ENCODE results near the gene HSD17B4. TPM values are rescaled to one million over a fixed set of nuclear protein-coding genes. Genes with fewer than 3 reads are reported as not detected.

HSD17B4 gene
- total and polyA plus RNA-seq, 9 of the 15 experiments (the other 6 are each of a cell fraction or from before 2014, with no cell fraction given), result 50.6 to 187 (median 94.6) TPM

GRCh38 chr5:119483155-119483554, 30.9 kb downstream of the HSD17B4 start:
- BruUV-seq (replicated peaks), result no TSS peak
- no peaks in the 10 kb centered on the region for H3K9me1 ChIP-seq (ENCODE audit: control insufficient read depth, insufficient read depth, low read length)
- H4K20me1 ChIP-seq (replicated peaks; ENCODE audit: control insufficient read depth, insufficient read depth, low read length), result no peaks in the 10 kb centered on the region
- intact Hi-C loops (cut with micrococcal nuclease) (no loop called here), in situ Hi-C loops (cut with MboI) (no loop called here)
- no peak overlapping the region for H3K9ac ChIP-seq (ENCODE audit: insufficient read depth in 1 of 2, low read depth in 2 of 2, low read length in 2 of 2)
- 21% methylated on average over 1 of the region's 1 CpG for WGBS (ENCODE audit: insufficient coverage, low coverage, missing lambda C conversion rate)
- no peaks in the 10 kb centered on the region for H3K79me2 ChIP-seq (ENCODE audit: control insufficient read depth, insufficient read depth, low read length)
- no peaks in the 10 kb centered on the region for H3K9me3 ChIP-seq (replicated peaks; ENCODE audit: control insufficient read depth, insufficient read depth, low read depth, low read length)
- FAIRE-seq, result no peak
- peak in 1 of 4 experiments; percentile 9 for DNase-seq (ENCODE audit: extremely low read depth in 1 of 4, low spot score in 3 of 4)
- ChIA-PET CTCF (ENCODE audit: low intra/inter-chr PET ratio) (no interaction called here), POLR2A (interaction anchor here (1.0 kb wide), 1 partner anchor 15 kb away, joined by 3 read pairs; no protein-coding TSS in a partner anchor)
- ATAC-seq, result no peak; the same call in 2 of the 3 replicates
- H3K27me3 ChIP-seq (ENCODE audit: control insufficient read depth in 2 of 2, insufficient read depth in 2 of 2, low read length in 2 of 2), result no peaks in the 10 kb centered on the region
- no peak overlapping the region for H3K4me2 ChIP-seq (ENCODE audit: insufficient read depth, low read length)
- H3K27ac ChIP-seq (ENCODE audit: extremely low read depth, low read depth, low read length), result no peak overlapping the region
- no peak overlapping the region for H2AFZ ChIP-seq (ENCODE audit: low read depth, low read length)
- H3K36me3 ChIP-seq (ENCODE audit: control insufficient read depth, insufficient read depth, low read length), result peaks cover 14% of the 10 kb centered on the region; the same call in 1 of the 3 replicates
- H3K4me3 ChIP-seq, result no peak overlapping the region
- peaks cover 0 to 7% of the 10 kb centered on the region in 2 experiments; a peak in 2 of 5 replicates for H3K4me1 ChIP-seq (replicated peaks in 1 of 2; ENCODE audit: control insufficient read depth in 2 of 2, insufficient read depth in 2 of 2, low read length in 2 of 2)
- no peak for TF ChIP-seq MITF (IDR thresholded peaks at IDR 0.05)
- no peak for TF ChIP-seq FIP1L1 (IDR thresholded peaks at IDR 0.05; ENCODE audit: low read depth, low read length, poor library complexity, severe bottlenecking)
- no peak for TF ChIP-seq SOX6 (IDR thresholded peaks at IDR 0.05)
- TF ChIP-seq HCFC1 (IDR thresholded peaks at IDR 0.05; ENCODE audit: low read depth, low read length), result no peak
- no peak for TF ChIP-seq ZNF280B (CRISPR knock-in tag; IDR thresholded peaks at IDR 0.05)
- no peak for TF ChIP-seq CLOCK (CRISPR knock-in tag; IDR thresholded peaks at IDR 0.05; ENCODE audit: borderline replicate concordance)
- TF ChIP-seq ZNF274 (IDR thresholded peaks at IDR 0.05; ENCODE audit: borderline replicate concordance, low read depth, low read length), result no peak
- TF ChIP-seq TCF7 (IDR thresholded peaks at IDR 0.05; ENCODE audit: borderline replicate concordance), result no peak
- no peak for TF ChIP-seq ZBTB17 (CRISPR knock-in tag; IDR thresholded peaks at IDR 0.05)
- no peak for TF ChIP-seq GTF3C2 (IDR thresholded peaks at IDR 0.05; ENCODE audit: borderline replicate concordance, extremely low read depth, insufficient read length)
- TF ChIP-seq ZNF707 (CRISPR knock-in tag; conservative IDR thresholded peaks at IDR 0.05), result no peak
